ENCODE results near the gene PDE11A. TPM values are rescaled to one million over a fixed set of nuclear protein-coding genes. Genes with fewer than 3 reads are reported as not detected.
A peak's percentile ranks its signal among the peaks of the same experiment; 100 is the strongest.

PDE11A gene
- total and polyA plus RNA-seq, 2 of the 13 experiments (the other 11 are each of a cell fraction or from before 2014, with no cell fraction given) = 1.2 to 1.7 TPM

GRCh38 chr2:178112202-178113152 is 39.9 kb upstream of the PDE11A start, which contains the start of gene RBM45 (continued):
- TF ChIP-seq AFF4 (CRISPR knock-in tag; IDR thresholded peaks at IDR 0.05) (no peak; the same call in 1 of the 2 replicates), DMTF1 (CRISPR knock-in tag; IDR thresholded peaks at IDR 0.05) (0 out of 2 replicates have a peak, but pooled peaks have one; percentile 74), ZNF431 (CRISPR knock-in tag; IDR thresholded peaks at IDR 0.05; ENCODE audit: borderline replicate concordance, low read depth) (peak; percentile 90; the same call in 1 of the 2 replicates), ZNF382 (CRISPR knock-in tag; IDR thresholded peaks at IDR 0.05; ENCODE audit: borderline replicate concordance) (no peak), POLR2A (IDR thresholded peaks at IDR 0.05; ENCODE audit: insufficient read depth in 1 of 2, low read depth in 2 of 2, low read length in 2 of 2) (peak; percentile 97), ZNF557 (CRISPR knock-in tag; IDR thresholded peaks at IDR 0.05) (peak; percentile 59; the same call in 1 of the 2 replicates), ZNF503 (CRISPR knock-in tag; IDR thresholded peaks at IDR 0.05) (peak; percentile 71; the same call in 1 of the 2 replicates), ARNTL (CRISPR knock-in tag; IDR thresholded peaks at IDR 0.05) (peak; percentile 78; the same call in 1 of the 2 replicates), PITX1 (CRISPR knock-in tag; IDR thresholded peaks at IDR 0.05) (peak; percentile 95), AGO1 (IDR thresholded peaks at IDR 0.05; ENCODE audit: low read depth, low read length, poor library complexity, severe bottlenecking) (peak; percentile 79), ZGPAT (CRISPR knock-in tag; IDR thresholded peaks at IDR 0.05) (peak; percentile 99), ZFP1 (CRISPR knock-in tag; IDR thresholded peaks at IDR 0.05) (peak; percentile 64; the same call in 1 of the 2 replicates), ZNF383 (CRISPR knock-in tag; IDR thresholded peaks at IDR 0.05; ENCODE audit: borderline replicate concordance) (peak; percentile 84; the same call in 1 of the 2 replicates), ZNF746 (CRISPR knock-in tag; IDR thresholded peaks at IDR 0.05) (peak; percentile 47; the same call in 1 of the 2 replicates), ZNF616 (CRISPR knock-in tag; IDR thresholded peaks at IDR 0.05; ENCODE audit: low read depth) (peak; percentile 92), CCAR2 (optimal IDR thresholded peaks at IDR 0.05; ENCODE audit: low read depth, low read length) (peak; percentile 82), IKZF5 (CRISPR knock-in tag; IDR thresholded peaks at IDR 0.05) (peak; percentile 98)
